ENCODE data around the gene RPL39L.

RPL39L gene

DNA sequence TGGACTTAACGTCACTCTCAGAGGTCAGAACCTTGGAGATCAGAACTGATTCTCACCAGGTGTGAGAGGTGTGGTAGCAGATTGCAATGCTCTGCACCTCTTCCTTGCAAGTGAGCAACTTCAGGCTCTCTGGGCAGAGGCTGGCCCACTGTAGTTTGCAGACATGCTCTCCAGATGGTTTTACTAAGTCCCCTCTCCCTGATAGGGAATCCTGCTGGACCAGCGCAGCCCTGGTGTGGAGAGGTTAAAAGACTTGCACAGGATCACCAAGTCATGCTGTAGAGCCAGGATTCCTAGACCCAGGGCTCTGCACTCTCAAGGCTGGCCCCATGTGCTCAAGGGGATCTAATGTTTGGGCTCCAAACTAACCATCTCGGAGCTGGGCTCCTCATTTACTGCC lies 62.2 kb downstream of the RPL39L start:
- Mint-ChIP-seq H3K27ac (peak overlapping the region; percentile 84), H3K4me1 (peaks cover 18% of the 10 kb centered on the region), H3K9me3 (no peaks in the 10 kb centered on the region), H3K4me3 (no peak overlapping the region), H3K27me3 (no peaks in the 10 kb centered on the region), H3K36me3 (peaks cover 31% of the 10 kb centered on the region)
- ATAC-seq (ENCODE audit: low read depth), result no peak
- no peak for DNase-seq (ENCODE audit: low spot score in 2 of 2)

DNA sequence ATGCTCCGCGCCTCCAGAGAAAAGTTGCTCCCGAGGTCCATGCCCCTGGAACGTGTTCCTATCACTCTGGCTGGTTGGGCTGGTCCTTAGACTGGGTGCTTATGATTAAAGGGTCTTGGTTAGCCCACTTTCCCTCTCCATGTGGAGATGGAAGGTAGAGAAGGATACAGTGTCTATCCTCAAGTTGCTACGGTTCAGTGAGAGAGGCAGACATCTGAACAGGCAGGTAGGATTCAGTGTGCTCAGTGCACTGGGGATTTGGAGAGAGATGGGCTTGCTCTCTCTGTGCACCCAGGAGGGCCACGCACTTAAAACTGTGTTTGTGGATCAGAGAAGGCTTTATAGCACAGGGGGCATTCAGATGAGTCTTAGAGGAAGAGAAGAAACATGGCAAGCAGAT lies 63.0 kb downstream of the RPL39L start:
- no peaks in the 10 kb centered on the region for H3K27me3 Mint-ChIP-seq
- no peak for DNase-seq (ENCODE audit: low spot score in 2 of 2)
- H3K36me3 Mint-ChIP-seq, result peaks cover 31% of the 10 kb centered on the region
- peaks cover 20% of the 10 kb centered on the region for H3K4me1 Mint-ChIP-seq
- H3K4me3 Mint-ChIP-seq, result no peak overlapping the region
- no peak for ATAC-seq (ENCODE audit: low read depth)
- H3K9me3 Mint-ChIP-seq, result no peaks in the 10 kb centered on the region
- H3K27ac Mint-ChIP-seq, result peak overlapping the region; percentile 84

DNA sequence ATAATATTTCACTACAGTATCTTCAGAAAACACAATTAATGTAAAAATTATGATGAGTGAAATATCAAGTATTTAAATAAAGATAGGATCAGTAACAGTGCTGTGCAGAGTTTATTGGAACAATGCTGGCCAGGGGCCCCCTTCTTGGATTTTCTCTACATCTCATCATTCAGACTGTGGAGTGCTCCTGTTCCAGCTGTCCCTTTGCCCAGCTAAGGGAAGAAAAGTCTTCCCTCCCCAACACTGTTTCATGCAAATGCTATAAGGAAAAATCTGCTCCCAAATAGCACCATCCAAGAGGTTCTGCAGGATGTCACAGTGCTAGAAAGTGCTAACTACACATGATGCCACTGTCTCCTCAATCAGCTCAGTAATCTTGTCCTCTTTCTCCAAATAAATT lies 64.5 kb downstream of the RPL39L start:
- Mint-ChIP-seq H3K4me3 (no peak overlapping the region), H3K27ac (peak overlapping the region; percentile 84), H3K9me3 (no peaks in the 10 kb centered on the region), H3K4me1 (peaks cover 29% of the 10 kb centered on the region), H3K27me3 (no peaks in the 10 kb centered on the region), H3K36me3 (peaks cover 38% of the 10 kb centered on the region)
- DNase-seq (ENCODE audit: low spot score in 2 of 2), result no peak
- ATAC-seq (ENCODE audit: low read depth), result no peak

DNA sequence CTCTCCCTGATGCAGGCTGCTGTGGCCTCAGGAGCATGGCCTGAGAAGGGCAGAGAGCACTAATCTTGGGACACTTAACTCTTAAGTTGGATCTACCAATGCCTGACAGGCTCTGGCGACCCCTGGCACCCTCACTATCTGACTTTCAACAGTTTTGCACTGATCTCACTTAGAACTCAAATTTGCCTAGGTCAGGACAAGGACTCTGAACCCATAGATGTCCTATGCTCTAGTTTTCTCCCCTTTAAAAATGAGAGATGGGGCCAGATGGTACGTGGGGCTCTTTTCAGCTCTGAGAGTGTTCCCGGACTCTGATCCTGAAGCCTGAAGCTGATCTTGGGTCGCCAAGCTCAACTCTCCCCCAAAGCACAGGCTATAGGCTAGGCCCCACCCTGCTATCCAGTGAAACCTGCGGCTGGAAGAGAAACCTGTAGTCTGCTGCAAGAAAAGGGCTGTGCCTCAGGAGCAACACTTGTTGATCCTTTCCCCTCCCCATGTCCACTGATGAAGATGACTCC lies 65.7 kb downstream of the RPL39L start:
- Mint-ChIP-seq H3K36me3 (peaks cover 41% of the 10 kb centered on the region), H3K27me3 (no peaks in the 10 kb centered on the region), H3K27ac (peak overlapping the region; percentile 84), H3K9me3 (peaks cover 3% of the 10 kb centered on the region), H3K4me3 (no peak overlapping the region), H3K4me1 (peaks cover 39% of the 10 kb centered on the region)
- ATAC-seq (ENCODE audit: low read depth) (no peak), DNase-seq (ENCODE audit: low spot score in 2 of 2) (no peak)

DNA sequence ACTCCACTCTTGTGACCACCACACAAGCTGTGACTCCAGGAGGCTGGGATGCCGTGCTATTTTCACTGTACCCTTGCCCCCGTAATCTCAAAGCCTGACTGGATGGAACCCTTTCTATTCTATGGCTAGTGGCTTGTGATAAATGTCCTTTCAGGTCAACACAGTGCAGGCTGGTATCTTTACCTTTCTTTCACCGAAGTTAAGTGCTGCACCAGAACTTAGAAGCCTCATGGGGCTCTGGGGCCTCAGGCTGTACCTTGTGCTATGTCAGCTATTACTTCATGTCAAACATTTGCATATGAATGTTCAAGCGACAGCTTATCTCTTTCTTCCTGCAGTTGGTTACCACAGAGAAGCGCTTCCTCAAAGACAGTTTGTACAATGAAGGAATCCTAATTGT lies 66.8 kb downstream of the RPL39L start:
- peak; percentile 96 for ATAC-seq (ENCODE audit: low read depth)
- H3K36me3 Mint-ChIP-seq, result peaks cover 34% of the 10 kb centered on the region
- H3K9me3 Mint-ChIP-seq, result peaks cover 3% of the 10 kb centered on the region
- peaks cover 40% of the 10 kb centered on the region for H3K4me1 Mint-ChIP-seq
- no peaks in the 10 kb centered on the region for H3K27me3 Mint-ChIP-seq
- H3K27ac Mint-ChIP-seq, result peak overlapping the region; percentile 84
- H3K4me3 Mint-ChIP-seq, result peak overlapping the region; percentile 27
- DNase-seq (ENCODE audit: low spot score in 2 of 2), result peak in 1 of 2 donors; percentile 44

DNA sequence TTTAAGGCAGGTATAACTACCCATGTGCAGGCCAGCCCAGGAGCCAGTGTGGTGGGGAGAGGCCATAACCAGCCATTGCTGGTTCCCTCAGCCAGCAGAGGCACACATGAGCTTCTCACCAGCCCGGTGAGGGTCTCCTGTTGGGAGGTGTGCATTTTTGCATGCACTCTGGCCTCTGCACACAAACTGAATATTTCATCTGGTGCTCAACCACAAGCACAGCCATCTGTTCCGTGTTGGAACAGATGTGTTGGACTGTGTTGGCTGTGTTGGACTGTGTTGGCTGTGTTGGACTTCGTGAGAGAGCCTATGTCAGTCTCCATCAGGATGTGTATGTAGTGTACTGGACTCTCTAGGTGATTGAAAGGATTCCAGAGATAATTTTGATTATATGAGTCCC lies 67.2 kb downstream of the RPL39L start:
- Mint-ChIP-seq H3K27ac (peak overlapping the region; percentile 84), H3K27me3 (no peaks in the 10 kb centered on the region), H3K9me3 (peaks cover 3% of the 10 kb centered on the region), H3K36me3 (peaks cover 33% of the 10 kb centered on the region), H3K4me1 (peaks cover 42% of the 10 kb centered on the region), H3K4me3 (no peak overlapping the region)
- ATAC-seq (ENCODE audit: low read depth) (peak; percentile 9), DNase-seq (ENCODE audit: low spot score in 2 of 2) (no peak)
